Pancreas (tissue), 10 donors: ENCODE data around the gene GNPTAB. TPM values are rescaled to one million over a fixed set of nuclear protein-coding genes. Genes with fewer than 3 reads are reported as not detected.

Source experiments
- ATAC-seq, 4 donors: fragments of 200-7000 bp; cut with Tn5 transposase; one replicate each; pipeline versions ENCODE4 v1.8.0 to v1.9.1; 2020; ENCODE audit warnings: mild to moderate bottlenecking in 4 of 4, moderate library complexity in 4 of 4
- DNase-seq, 6 donors: peaks; one replicate each; pipeline ENCODE4 v3.0.0-alpha.2; 2020
- FAIRE-seq: peaks from 2 replicates; lab custom pipeline; 2012; peaks lifted over from hg19 to GRCh38; lab: Jason Lieb, UNC
- H3K27ac ChIP-seq, 4 donors: fragments of 200-600 bp; sonication (generic); 1 replicate in 3 of 4; 2 replicates in 1 of 4; pipeline versions ENCODE4 v1.5.0 to v1.8.0; 2020
- H3K27me3 ChIP-seq, 4 donors: fragments of 200-600 bp; one replicate each; pipeline ENCODE4 v1.8.0; 2021
- H3K36me3 ChIP-seq, 3 donors: fragments of 200-600 bp; sonication (generic) in 1 of 3; one replicate each; pipeline versions ENCODE4 v1.5.0 to v1.8.0; 2020 to 2021
- H3K4me1 ChIP-seq, 3 donors: fragments of 200-600 bp; one replicate each; pipeline ENCODE4 v1.8.0; 2021
- H3K4me3 ChIP-seq, 4 donors: fragments of 200-600 bp; sonication (generic) in 2 of 4; one replicate each; pipeline versions ENCODE4 v1.5.0 to v1.8.0; 2020 to 2021
- H3K9me3 ChIP-seq, 4 donors: fragments of 200-600 bp; one replicate each; pipeline ENCODE4 v1.8.0; 2021
- whole genome bisulfite sequencing, 2 donors: extraction: QIAGEN DNeasy Blood & Tissue Kit; methylation state at CpG; one replicate each; pipeline ENCODE4 v1.1.7; 2013; 5-methylcytosine and 5-hydroxymethylcytosine counted together
- intact Hi-C, 3 donors: fragments of 100-400 bp; cut with DNase I; formaldehyde crosslinking; loops; one replicate each; pipeline versions ENCODE4 v1.11.1 to v1.14.2; 2022
- polyA plus RNA-seq, 2 donors: library from polyadenylated mRNA; stranded (reverse); fragments of 200-250 nt; gene quantifications; one replicate each; pipeline ENCODE4 v1.2.3, GENCODE V29; 2013
- total RNA-seq, 6 donors: library from RNA; stranded (reverse); fragmentation: NEBNext Ultra II Directional in 4 of 6; extraction: Animal tissue kit (Norgen Biotek cat#: 25700) in 4 of 6; gene quantifications; one replicate each; pipeline versions ENCODE4 v1.2.1 to v1.2.4, GENCODE V29; 2021 to 2023
- TF ChIP-seq, protein P1 (sequence below), 4 donors: fragments of 200-600 bp; sonication (generic) in 3 of 4; IDR thresholded peaks; one replicate each; pipeline versions ENCODE4 v1.5.0 to v1.8.0; 2021; ENCODE audit warnings: antibody characterized with exemption in 4 of 4
- donor health status: healthy with polysubstance abuse.
- donor health status: DM: no; HTN: no; CAD: no; lungs with moderate emphysema.
- donor health status: DM: no; HTN: no; CAD: no.
- donor health status: control.
- donor health status: control.
- donor health status: Bipolar disorder and iron deficiency.
- donor health status: DM: yes; HTN: yes; CAD: no.
- donor health status: DM: no; HTN: no; CAD: no.
- donor health status: DM: no; HTN: no; CAD: no.
- donor health status: DM: yes; HTN: yes; CAD: no.

The GNPTAB gene
- total and polyA plus RNA-seq, 8 donors, result 5.4 to 27.7 (median 12.2) TPM

- Histone ChIP-seq H3K4me1 (peaks cover 4 to 21% (median 5%) of the 10 kb centered on the region in 3 donors), H3K27me3 (no peaks in the 10 kb centered on the region), H3K9me3 (no peaks in the 10 kb centered on the region), H3K36me3 (peaks cover 0 to 7% (median 0%) of the 10 kb centered on the region in 3 donors), H3K27ac (no peak overlapping the region), H3K4me3 (no peak overlapping the region)
- intact Hi-C loops, result no loop called here
- ATAC-seq, result no peak
- DNase-seq, result no peak
- 90 to 96% methylated on average over 1 of the region's 1 CpG for WGBS, 2 donors
- TF ChIP-seq, protein P1, sequence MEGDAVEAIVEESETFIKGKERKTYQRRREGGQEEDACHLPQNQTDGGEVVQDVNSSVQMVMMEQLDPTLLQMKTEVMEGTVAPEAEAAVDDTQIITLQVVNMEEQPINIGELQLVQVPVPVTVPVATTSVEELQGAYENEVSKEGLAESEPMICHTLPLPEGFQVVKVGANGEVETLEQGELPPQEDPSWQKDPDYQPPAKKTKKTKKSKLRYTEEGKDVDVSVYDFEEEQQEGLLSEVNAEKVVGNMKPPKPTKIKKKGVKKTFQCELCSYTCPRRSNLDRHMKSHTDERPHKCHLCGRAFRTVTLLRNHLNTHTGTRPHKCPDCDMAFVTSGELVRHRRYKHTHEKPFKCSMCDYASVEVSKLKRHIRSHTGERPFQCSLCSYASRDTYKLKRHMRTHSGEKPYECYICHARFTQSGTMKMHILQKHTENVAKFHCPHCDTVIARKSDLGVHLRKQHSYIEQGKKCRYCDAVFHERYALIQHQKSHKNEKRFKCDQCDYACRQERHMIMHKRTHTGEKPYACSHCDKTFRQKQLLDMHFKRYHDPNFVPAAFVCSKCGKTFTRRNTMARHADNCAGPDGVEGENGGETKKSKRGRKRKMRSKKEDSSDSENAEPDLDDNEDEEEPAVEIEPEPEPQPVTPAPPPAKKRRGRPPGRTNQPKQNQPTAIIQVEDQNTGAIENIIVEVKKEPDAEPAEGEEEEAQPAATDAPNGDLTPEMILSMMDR (IDR thresholded peaks at IDR 0.05), result no peak
- no peak for FAIRE-seq
These were observed 87.5 kb downstream of the GNPTAB start for GRCh38 chr12:101743242-101743641.

- no peak for DNase-seq
- intact Hi-C loops, result no loop called here
- 87 to 88% methylated on average over 5 of the region's 5 CpGs for WGBS, 2 donors
- H3K4me3 ChIP-seq, result no peak overlapping the region
- H3K27me3 ChIP-seq, result no peaks in the 10 kb centered on the region
- H3K4me1 ChIP-seq, result peaks cover 0 to 6% (median 0%) of the 10 kb centered on the region in 3 donors
- FAIRE-seq, result no peak
- peaks cover 0 to 7% (median 0%) of the 10 kb centered on the region in 3 donors for H3K36me3 ChIP-seq
- ATAC-seq, result no peak
- TF ChIP-seq, protein P1 (IDR thresholded peaks at IDR 0.05), result no peak
- no peaks in the 10 kb centered on the region for H3K9me3 ChIP-seq
- no peak overlapping the region for H3K27ac ChIP-seq
These were observed 89.8 kb downstream of the GNPTAB start for GRCh38 chr12:101740980-101741379.

DNA sequence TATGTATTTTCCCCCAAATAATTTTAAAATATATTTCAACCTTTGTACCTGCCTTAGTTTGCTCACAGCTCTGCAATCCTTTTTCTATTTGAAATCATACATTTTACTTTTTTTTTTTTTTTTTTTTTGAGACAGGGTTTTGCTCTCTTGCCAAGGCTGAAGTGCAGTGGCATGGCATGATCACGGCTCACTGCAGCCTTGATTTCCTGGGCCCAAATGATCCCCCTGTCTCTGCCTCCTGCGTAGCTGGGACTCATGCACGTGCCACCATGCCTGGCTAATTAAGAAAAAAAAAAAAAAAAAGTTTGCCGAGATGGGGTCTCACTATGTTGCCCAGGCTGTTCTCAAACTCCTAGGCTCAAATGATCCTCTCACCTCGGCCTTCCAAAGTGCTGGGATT lies 90.2 kb downstream of the GNPTAB start:
- ATAC-seq (no peak), DNase-seq (no peak), FAIRE-seq (no peak)
- Histone ChIP-seq H3K4me3 (no peak overlapping the region), H3K4me1 (peaks cover 0 to 2% (median 0%) of the 10 kb centered on the region in 3 donors), H3K9me3 (no peaks in the 10 kb centered on the region), H3K27me3 (no peaks in the 10 kb centered on the region), H3K27ac (no peak overlapping the region), H3K36me3 (peaks cover 0 to 7% (median 0%) of the 10 kb centered on the region in 3 donors)
- intact Hi-C loops, result no loop called here
- TF ChIP-seq, protein P1 (IDR thresholded peaks at IDR 0.05), result no peak
- 94 to 95% methylated on average over 5 of the region's 5 CpGs for WGBS, 2 donors

- FAIRE-seq, result no peak
- H3K36me3 ChIP-seq, result peaks cover 0 to 6% (median 0%) of the 10 kb centered on the region in 3 donors
These were observed 91.7 kb downstream of the GNPTAB start, which contains the start of gene SYCP3 for GRCh38 chr12:101738920-101739665. TSS of gene SYCP3 (minus strand) at chr12:101739462. CDS start at chr12:101737935, 1,527 bp downstream.

More at GRCh38 chr12:101738920-101739665, 91.7 kb downstream of the GNPTAB start, which contains the start of gene SYCP3:
- no peaks in the 10 kb centered on the region for H3K27me3 ChIP-seq
- no peaks in the 10 kb centered on the region for H3K4me1 ChIP-seq
- 98% methylated on average over 54 to 57 of the region's 57 CpGs for WGBS, 2 donors
- H3K27ac ChIP-seq, result no peak within 1 kb of the TSS
- TF ChIP-seq, protein P1 (IDR thresholded peaks at IDR 0.05), result no peak
- ATAC-seq, result no peak
- intact Hi-C loops, result no loop called here
- DNase-seq, result peak in 2 of 6 donors; percentile 20 to 44
- no peaks in the 10 kb centered on the region for H3K9me3 ChIP-seq
- no peak within 1 kb of the TSS for H3K4me3 ChIP-seq
